Astrocyte of the cerebellum (primary cell): ENCODE measurements around the gene OR5AN1.
"Not testable (repeated sequence)": the region's sequence is repeated elsewhere in the genome, so short reads cannot be mapped to it uniquely, and the experiment has no call there.

ENCODE experiments used
- DNase-seq: peaks from one replicate; pipeline ENCODE4 v3.0.0-alpha.2; 2011; ENCODE audit warnings: low read depth
- H3K4me3 ChIP-seq: 2 replicates; pipeline ENCODE4 v1.5.1; 2011; ENCODE audit warnings: mild to moderate bottlenecking, low read depth, low read length, moderate library complexity
- in situ Hi-C: cut with HindIII; loops from 2 replicates; pipeline ENCODE4 v1.10.0; 2017; ENCODE audit warnings: low sequenced_read_pairs
- TF ChIP-seq, protein P1 (sequence below): IDR thresholded peaks from 2 replicates; pipeline ENCODE4 v1.5.1; 2012; ENCODE audit warnings: low read length, low read depth, moderate library complexity, mild to moderate bottlenecking; ENCODE audit errors: missing control alignments

The OR5AN1 gene

DNA sequence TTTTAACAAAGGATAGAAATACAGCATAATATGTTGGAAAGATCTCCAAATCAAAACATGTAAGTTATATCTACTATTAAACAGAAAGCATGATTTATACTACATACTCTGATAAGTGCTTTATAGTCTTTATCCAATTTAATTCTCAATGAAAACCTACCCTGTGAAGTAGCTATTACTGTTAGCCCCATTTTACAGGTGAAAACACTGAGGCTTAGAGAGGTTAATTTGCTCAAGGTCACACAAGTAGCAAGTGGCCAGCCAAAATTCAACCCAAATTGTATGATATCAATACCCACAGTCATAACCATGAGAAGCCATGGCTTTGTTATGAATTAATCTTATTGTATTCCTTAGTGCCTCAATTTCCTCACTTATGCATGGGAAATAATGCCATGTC is 675 bp upstream of the OR5AN1 start:
- in situ Hi-C loops = no loop called here
- no peak overlapping the region for H3K4me3 ChIP-seq
- TF ChIP-seq, protein P1, sequence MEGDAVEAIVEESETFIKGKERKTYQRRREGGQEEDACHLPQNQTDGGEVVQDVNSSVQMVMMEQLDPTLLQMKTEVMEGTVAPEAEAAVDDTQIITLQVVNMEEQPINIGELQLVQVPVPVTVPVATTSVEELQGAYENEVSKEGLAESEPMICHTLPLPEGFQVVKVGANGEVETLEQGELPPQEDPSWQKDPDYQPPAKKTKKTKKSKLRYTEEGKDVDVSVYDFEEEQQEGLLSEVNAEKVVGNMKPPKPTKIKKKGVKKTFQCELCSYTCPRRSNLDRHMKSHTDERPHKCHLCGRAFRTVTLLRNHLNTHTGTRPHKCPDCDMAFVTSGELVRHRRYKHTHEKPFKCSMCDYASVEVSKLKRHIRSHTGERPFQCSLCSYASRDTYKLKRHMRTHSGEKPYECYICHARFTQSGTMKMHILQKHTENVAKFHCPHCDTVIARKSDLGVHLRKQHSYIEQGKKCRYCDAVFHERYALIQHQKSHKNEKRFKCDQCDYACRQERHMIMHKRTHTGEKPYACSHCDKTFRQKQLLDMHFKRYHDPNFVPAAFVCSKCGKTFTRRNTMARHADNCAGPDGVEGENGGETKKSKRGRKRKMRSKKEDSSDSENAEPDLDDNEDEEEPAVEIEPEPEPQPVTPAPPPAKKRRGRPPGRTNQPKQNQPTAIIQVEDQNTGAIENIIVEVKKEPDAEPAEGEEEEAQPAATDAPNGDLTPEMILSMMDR = no peak
- DNase-seq = no peak

DNA sequence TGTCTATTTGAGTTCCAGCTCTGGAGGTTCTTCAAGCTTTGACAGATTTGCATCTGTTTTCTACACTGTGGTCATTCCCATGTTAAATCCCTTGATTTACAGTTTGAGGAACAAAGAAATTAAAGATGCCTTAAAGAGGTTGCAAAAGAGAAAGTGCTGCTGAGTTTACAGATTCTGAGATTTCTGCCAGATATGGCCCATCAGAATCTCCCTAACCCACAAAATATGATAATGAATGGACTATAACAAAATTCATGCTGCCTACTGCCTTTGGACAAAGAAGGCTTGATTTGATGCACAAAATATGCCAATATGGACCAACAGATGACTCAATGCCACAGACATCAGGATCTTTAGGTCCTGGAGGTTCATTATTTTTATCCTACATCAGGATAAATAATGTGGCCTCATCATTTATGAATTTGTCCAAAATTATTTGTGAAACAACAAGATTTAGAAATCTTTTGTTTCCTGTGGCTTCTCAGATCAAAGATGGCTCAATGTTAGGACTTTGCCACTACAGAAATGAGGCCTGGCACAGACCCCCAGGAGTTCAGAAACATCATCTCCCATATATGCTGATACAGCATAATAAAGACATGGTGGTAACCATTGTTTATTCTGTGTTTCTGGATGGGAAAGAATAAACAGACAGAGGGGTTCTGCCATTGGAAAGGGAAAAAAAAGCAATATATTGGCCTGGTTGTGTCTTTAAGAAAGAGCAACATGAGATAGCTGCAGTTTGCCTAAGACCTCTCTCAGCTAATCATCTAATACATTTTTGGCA is 6.7 kb downstream of the OR5AN1 start:
- in situ Hi-C loops = no loop called here
- DNase-seq = no peak
- no peak overlapping the region for H3K4me3 ChIP-seq
- TF ChIP-seq, protein P1 = no peak

DNA sequence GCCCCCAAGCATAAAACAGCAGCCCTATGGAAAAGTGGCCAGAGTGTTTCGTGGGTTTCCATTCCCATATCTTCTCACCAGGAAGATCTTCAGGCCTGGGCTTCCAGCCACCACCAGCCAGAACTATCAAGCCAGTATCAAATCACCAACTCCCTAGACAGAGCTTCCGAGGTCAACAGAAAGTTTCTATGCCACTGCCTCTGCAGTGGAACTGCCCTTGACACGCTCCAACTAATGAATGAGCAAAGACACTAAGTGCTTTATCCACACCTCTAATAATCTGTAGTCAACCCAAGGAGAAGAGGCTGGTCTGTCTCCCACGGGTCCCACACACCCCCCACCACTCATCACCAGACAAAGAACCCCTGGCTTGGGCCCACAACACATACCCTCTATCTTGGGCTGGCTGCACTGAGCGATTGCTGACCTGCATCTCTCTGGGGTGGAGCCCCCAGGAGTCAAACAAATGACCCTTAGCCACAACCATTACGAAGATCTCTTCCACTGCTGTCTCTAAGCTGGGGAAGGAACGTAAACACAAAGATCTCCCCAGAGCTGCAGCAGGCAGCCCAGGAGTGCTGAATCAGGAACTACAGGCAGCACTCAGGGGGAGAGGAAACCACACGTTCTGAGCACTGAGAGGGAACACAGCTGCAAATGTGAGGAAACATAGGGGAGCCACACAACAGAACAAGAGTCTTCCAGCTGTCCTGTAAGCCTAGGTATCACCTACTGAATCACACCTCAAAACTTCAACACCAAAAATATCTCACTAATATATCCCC is 9.7 kb downstream of the OR5AN1 start:
- DNase-seq = no peak
- H3K4me3 ChIP-seq = no peak overlapping the region
- in situ Hi-C loops = no loop called here
- TF ChIP-seq, protein P1 = no peak

DNA sequence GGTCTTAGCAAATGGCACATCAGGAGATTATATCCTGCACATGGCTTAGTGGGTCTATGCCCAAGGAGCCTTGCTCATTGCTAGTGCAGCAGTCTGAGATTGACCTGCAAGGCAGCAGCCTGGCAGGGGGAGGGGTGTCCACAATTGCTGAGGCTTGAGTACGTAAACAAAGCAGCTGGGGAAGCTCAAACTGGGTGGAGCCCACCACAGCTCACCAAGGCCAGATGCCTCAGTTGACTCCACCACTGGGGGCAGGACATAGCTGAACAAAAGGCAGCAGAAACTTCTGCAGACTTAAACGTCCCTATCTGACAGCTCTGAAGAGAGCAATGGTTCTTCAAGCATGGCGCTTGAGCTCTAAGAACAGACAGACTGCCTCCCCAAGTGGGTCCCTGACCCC is 13.6 kb downstream of the OR5AN1 start:
- DNase-seq, H3K4me3 ChIP-seq, in situ Hi-C loops: not testable (repeated sequence)

DNA sequence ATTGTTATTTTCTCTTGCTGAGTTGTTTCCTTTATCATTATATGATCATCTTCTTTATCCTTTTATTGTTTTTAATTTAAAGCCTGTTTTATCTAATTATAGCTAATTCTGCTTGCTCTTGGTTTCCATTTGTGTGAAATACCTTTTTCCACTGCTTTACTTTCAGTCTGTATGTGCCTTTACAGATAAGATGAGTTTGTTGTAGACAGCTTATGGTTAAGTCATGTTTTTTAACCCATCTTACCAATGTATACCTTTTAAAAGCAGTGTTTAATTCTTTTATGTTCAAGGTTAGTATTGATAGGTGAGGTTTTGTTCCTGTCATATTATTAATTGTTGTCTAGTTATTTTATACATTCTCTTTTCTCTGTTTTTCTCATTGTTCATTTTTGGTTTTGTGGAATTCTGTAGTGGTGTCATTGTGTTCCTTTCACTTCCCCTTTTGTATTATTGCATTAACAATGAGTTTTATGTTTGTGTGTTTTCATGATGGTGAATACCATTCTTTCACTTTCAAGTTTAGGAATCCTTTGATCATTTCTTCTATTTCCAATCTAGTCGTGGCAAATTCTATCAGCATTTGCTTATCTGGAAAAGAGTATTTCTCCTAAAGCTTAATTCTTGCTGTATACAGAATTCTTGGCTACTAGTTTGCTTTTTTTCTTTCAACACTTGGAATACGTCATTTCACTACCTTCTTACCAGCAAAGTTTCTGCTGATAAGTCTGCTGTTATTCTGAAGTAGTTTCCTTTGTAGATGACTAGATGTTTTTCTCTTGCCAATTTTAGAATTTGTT is 21.8 kb downstream of the OR5AN1 start:
- no peak for DNase-seq
- H3K4me3 ChIP-seq = no peak overlapping the region
- in situ Hi-C loops = no loop called here
- TF ChIP-seq, protein P1 = no peak

DNA sequence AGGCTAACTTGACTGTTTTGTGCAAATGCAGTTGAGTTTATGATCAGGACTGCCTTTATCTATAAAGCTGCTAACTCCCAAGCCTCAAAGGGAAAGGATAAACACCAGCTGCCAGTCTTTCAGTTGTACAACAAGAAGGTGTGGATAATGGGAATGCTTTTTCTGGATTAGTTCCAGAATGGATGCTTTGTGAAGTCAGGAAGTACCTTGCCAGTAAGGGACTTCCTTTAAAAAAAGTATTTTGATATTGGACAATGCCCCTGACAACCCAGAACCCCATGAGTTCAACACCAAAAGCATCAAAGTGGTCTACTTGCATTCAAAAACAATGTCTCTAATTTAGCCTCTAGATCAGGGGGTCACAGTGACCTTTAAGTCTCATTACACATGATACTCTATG is 35.5 kb downstream of the OR5AN1 start:
- DNase-seq = no peak
- in situ Hi-C loops = no loop called here
- no peak overlapping the region for H3K4me3 ChIP-seq
- TF ChIP-seq, protein P1 = no peak
